HCT116 (cell line): Measurements from ENCODE around the gene LYRM4. TPM values are rescaled to one million over a fixed set of nuclear protein-coding genes. Genes with fewer than 3 reads are reported as not detected.

Experiments
- ATAC-seq: fragments of 200-7000 bp; cut with Tn5 transposase; 2 replicates; pipeline ENCODE4 v1.9.1; 2020; ENCODE audit warnings: mild to moderate bottlenecking, moderate library complexity
- BruUV-seq: library from RNA; stranded (reverse); fragments of 400-500 nt; replicated peaks from 2 replicates; lab custom pipeline; 2021; lab: Mats Ljungman, UMichigan
- CTCF ChIA-PET: fragments of 300-600 bp; sonication (Branson Sonifier 250); formaldehyde crosslinking; loops from one replicate; lab custom pipeline; 2021; ENCODE audit warnings: antibody characterized with exemption; lab: Charles Lee
- POLR2A ChIA-PET: fragments of 300-600, 350-600 bp; sonication (Branson Sonifier 250); formaldehyde crosslinking; loops from one replicate; lab custom pipeline; 2021; ENCODE audit warnings: antibody characterized with exemption; lab: Charles Lee
- RAD21 ChIA-PET, 2 experiments: fragments of 300-600 bp; sonication (Branson Sonifier 250); formaldehyde crosslinking; loops; one replicate each; lab custom pipeline; 2023; ENCODE audit warnings: low total read pairs in 2 of 2; ENCODE audit not compliant: uncharacterized antibody in 2 of 2, unreplicated experiment in 2 of 2, low non-redundant PET in 1 of 2; lab: Charles Lee
- DNase-seq: peaks from one replicate; pipeline ENCODE4 v3.0.0-alpha.2; 2010; ENCODE audit warnings: low read depth, low spot score
- H2AFZ ChIP-seq: fragments of 200-600 bp; shearing (Covaris generic), sonication (generic); 2 replicates; pipeline ENCODE4 v1.6.1; 2017; ENCODE audit warnings: low read depth, mixed run types, mixed read lengths, antibody characterized with exemption, low read length; ENCODE audit not compliant: poor library complexity, severe bottlenecking
- H3K27ac ChIP-seq: 2 replicates; pipeline ENCODE4 v1.5.1; 2012; ENCODE audit warnings: low read depth, low read length
- H3K27me3 ChIP-seq: fragments of 200-600 bp; sonication (generic); 2 replicates; pipeline ENCODE4 v1.6.1; 2016; ENCODE audit warnings: mixed run types, low read length, mixed read lengths; ENCODE audit not compliant: insufficient read depth
- H3K36me3 ChIP-seq, 2 experiments: fragments of 200-500 bp in 1 of 2; fragments of 200-600 bp in 1 of 2; sonication (Bioruptor generic) in 1 of 2; sonication (generic) in 1 of 2; 2 replicates each; pipeline versions ENCODE4 v1.5.1 to v1.6.1; 2014 to 2016; ENCODE audit warnings: low read length in 2 of 2, inconsistent platforms in 1 of 2, mixed read lengths in 1 of 2, mixed run types in 1 of 2; ENCODE audit not compliant: insufficient read depth in 2 of 2, control insufficient read depth in 1 of 2
- H3K4me1 ChIP-seq, 2 experiments: fragments of 200-600 bp in 1 of 2; sonication (generic) in 1 of 2; 2 replicates each; pipeline versions ENCODE4 v1.5.1 to v1.6.1; 2012 to 2017; ENCODE audit warnings: low read length in 2 of 2, inconsistent platforms in 1 of 2, mild to moderate bottlenecking in 1 of 2, mixed read lengths in 1 of 2, mixed run types in 1 of 2, moderate library complexity in 1 of 2; ENCODE audit not compliant: insufficient read depth in 2 of 2, control insufficient read depth in 1 of 2
- H3K4me2 ChIP-seq: fragments of 200-600 bp; sonication (generic); 2 replicates; pipeline ENCODE4 v1.6.1; 2017; ENCODE audit warnings: mixed run types, low read length, mixed read lengths
- H3K4me3 ChIP-seq, 2 experiments: fragments of 200-600 bp in 1 of 2; sonication (generic) in 1 of 2; replicated peaks in 1 of 2; 2 replicates each; pipeline ENCODE4 v1.5.1; 2011 to 2016; ENCODE audit warnings: low read length in 2 of 2, control low read depth in 1 of 2, low read depth in 1 of 2, mild to moderate bottlenecking in 1 of 2, mixed read lengths in 1 of 2, mixed run types in 1 of 2
- H3K79me2 ChIP-seq: fragments of 200-600 bp; sonication (generic); 2 replicates; pipeline ENCODE4 v1.6.1; 2017; ENCODE audit warnings: mild to moderate bottlenecking, mixed run types, low read length, moderate library complexity, mixed read lengths; ENCODE audit not compliant: insufficient read depth
- H3K9ac ChIP-seq: fragments of 200-600 bp; sonication (generic); 2 replicates; pipeline ENCODE4 v1.6.1; 2016; ENCODE audit warnings: low read length, mixed read lengths
- H3K9me2 ChIP-seq: fragments of 200-600 bp; sonication (generic), shearing (Covaris generic); 2 replicates; pipeline ENCODE4 v1.6.1; 2017; ENCODE audit warnings: mixed run types, mild to moderate bottlenecking, moderate library complexity; ENCODE audit not compliant: insufficient read depth
- H3K9me3 ChIP-seq, 2 experiments: fragments of 200-500 bp in 1 of 2; fragments of 200-600 bp in 1 of 2; sonication (Bioruptor generic) in 1 of 2; sonication (generic) in 1 of 2; 2 replicates each; pipeline ENCODE4 v1.6.1; 2014 to 2017; ENCODE audit warnings: low read length in 2 of 2, mixed read lengths in 2 of 2, inconsistent platforms in 1 of 2, low read depth in 1 of 2, mild to moderate bottlenecking in 1 of 2, mixed run types in 1 of 2, moderate library complexity in 1 of 2; ENCODE audit not compliant: control insufficient read depth in 1 of 2, insufficient read depth in 1 of 2
- H4K20me1 ChIP-seq: fragments of 200-600 bp; sonication (generic), shearing (Covaris generic); 2 replicates; pipeline ENCODE4 v1.6.1; 2017; ENCODE audit warnings: mixed run types, mild to moderate bottlenecking, moderate library complexity; ENCODE audit not compliant: insufficient read depth
- CBX3 ChIP-seq: IDR thresholded peaks from 2 replicates; pipeline ENCODE4 v1.6.1; 2012; ENCODE audit warnings: low read depth
- EGR1 ChIP-seq: IDR thresholded peaks from 2 replicates; pipeline ENCODE4 v1.6.1; 2012; ENCODE audit warnings: low read depth
- ELF1 ChIP-seq: IDR thresholded peaks from 2 replicates; pipeline ENCODE4 v1.6.1; 2012; ENCODE audit warnings: low read depth, borderline replicate concordance
- EZH2 ChIP-seq: fragments of 200-600 bp; sonication (generic); IDR thresholded peaks from 2 replicates; pipeline ENCODE4 v1.6.1; 2017; ENCODE audit warnings: antibody characterized with exemption, mixed run types
- FOSL1 ChIP-seq: IDR thresholded peaks from 2 replicates; pipeline ENCODE4 v1.6.1; 2012; ENCODE audit warnings: low read depth
- JUND ChIP-seq: IDR thresholded peaks from 2 replicates; pipeline ENCODE4 v1.6.1; 2012
- POLR2A ChIP-seq: IDR thresholded peaks from 2 replicates; pipeline ENCODE4 v1.7.0; 2011; ENCODE audit warnings: borderline replicate concordance; ENCODE audit not compliant: insufficient read depth, insufficient read length; ENCODE audit errors: extremely low read depth
- RAD21 ChIP-seq: IDR thresholded peaks from 2 replicates; pipeline ENCODE4 v1.6.1; 2012; ENCODE audit warnings: low read depth, mild to moderate bottlenecking
- SIN3A ChIP-seq: IDR thresholded peaks from 2 replicates; pipeline ENCODE4 v1.6.1; 2012; ENCODE audit warnings: low read depth
- SP1 ChIP-seq: IDR thresholded peaks from 2 replicates; pipeline ENCODE4 v1.6.1; 2012; ENCODE audit warnings: low read depth
- SRF ChIP-seq: IDR thresholded peaks from 2 replicates; pipeline ENCODE4 v1.6.1; 2012; ENCODE audit warnings: low read depth
- YY1 ChIP-seq: IDR thresholded peaks from 2 replicates; pipeline ENCODE4 v1.6.1; 2011; ENCODE audit warnings: low read length, low read depth, moderate library complexity, mild to moderate bottlenecking; ENCODE audit not compliant: insufficient replicate concordance; ENCODE audit errors: extremely low read depth
- ZFX ChIP-seq: fragments of 450-650 bp; IDR thresholded peaks from 2 replicates; pipeline ENCODE4 v1.6.1; 2017
- ZNF274 ChIP-seq: fragments of 200-500 bp; sonication (Bioruptor generic); IDR thresholded peaks from 2 replicates; pipeline ENCODE4 v1.6.1; 2014; ENCODE audit warnings: mild to moderate bottlenecking, low read depth, low read length, inconsistent platforms
- intact Hi-C: fragments of 100-400 bp; cut with micrococcal nuclease; formaldehyde crosslinking; loops from 2 replicates; pipeline ENCODE4 v1.10.0; 2022
- total RNA-seq: library from RNA; stranded (reverse); gene quantifications from one replicate; pipeline ENCODE4 v1.2.1, GENCODE V29; 2021; ENCODE audit not compliant: unreplicated experiment
- TF ChIP-seq, protein P1 (sequence below), 3 experiments: fragments of 200-600 bp in 1 of 3; sonication (generic) in 1 of 3; IDR thresholded peaks in 2 of 3; conservative IDR thresholded peaks in 1 of 3; 2 replicates each; pipeline ENCODE4 v1.5.1; 2012 to 2017; ENCODE audit warnings: low read depth in 2 of 3, low read length in 2 of 3, antibody characterized with exemption in 1 of 3, borderline replicate concordance in 1 of 3, control low read depth in 1 of 3, mild to moderate bottlenecking in 1 of 3, mixed read lengths in 1 of 3, mixed run types in 1 of 3, moderate library complexity in 1 of 3; ENCODE audit not compliant: insufficient read depth in 1 of 3
- TF ChIP-seq, protein P2 (sequence below): IDR thresholded peaks from 2 replicates; pipeline ENCODE4 v1.6.1; 2012; ENCODE audit warnings: low read depth
- TF ChIP-seq, protein P3 (sequence below): IDR thresholded peaks from 2 replicates; pipeline ENCODE4 v1.6.1; 2012

LYRM4 gene
- total RNA-seq, 1 experiment from 2014 or later: 30.1 TPM

DNA sequence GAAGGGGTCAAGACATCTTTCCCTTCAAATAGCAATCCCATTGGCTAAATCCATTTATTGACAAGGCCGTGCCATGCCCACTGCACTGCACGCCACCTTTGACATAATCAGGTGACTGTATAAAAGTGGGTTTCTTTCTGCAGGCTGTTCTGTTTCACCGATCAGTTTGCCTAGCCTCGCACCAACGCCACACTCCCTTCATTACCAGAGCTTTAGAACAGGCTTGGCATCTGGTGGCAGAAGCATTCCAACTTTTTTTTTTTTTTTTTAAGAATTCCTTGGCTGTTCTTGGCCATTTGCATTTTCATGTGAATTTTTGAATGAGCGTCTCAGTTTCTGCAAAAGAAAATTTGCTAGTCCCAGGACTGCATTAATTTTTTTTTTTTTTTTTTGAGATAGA lies 97.5 kb downstream of the LYRM4 start:
- no TSS peak for BruUV-seq

DNA sequence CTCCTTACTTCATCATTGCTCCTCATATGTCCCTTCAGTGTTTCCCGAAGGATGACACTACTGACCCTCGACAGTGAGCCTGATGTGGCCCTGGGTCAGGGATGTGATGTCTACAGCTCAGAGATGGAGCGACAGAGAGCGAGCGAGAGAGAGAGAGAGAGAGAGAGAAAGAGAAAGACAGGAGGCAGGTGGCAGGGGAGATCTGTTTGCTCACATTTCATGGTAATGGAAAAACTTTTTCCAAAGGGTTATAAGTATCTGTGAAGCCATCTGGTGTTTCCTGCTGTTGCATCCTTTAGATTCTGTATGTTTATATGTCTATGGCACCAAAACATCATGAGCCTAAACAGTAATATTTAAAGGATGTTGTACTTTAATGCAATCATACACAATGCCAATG lies 98.4 kb downstream of the LYRM4 start:
- Histone ChIP-seq H3K4me3 (no peak overlapping the region), H3K9ac (no peak overlapping the region), H4K20me1 (no peaks in the 10 kb centered on the region), H3K36me3 (no peaks in the 10 kb centered on the region), H3K4me1 (peaks cover 6 to 15% of the 10 kb centered on the region in 2 experiments; a peak in 3 of 4 replicates), H2AFZ (no peak overlapping the region), H3K4me2 (no peak overlapping the region), H3K27ac (no peak overlapping the region), H3K27me3 (no peaks in the 10 kb centered on the region), H3K9me3 (no peaks in the 10 kb centered on the region), H3K79me2 (no peaks in the 10 kb centered on the region; the same call in 1 of the 2 replicates), H3K9me2 (0 out of 2 replicates have a peak, but pooled peaks cover 3% of the 10 kb centered on the region)
- CTCF ChIA-PET: no interaction called here
- intact Hi-C loops: no loop called here
- RAD21 ChIA-PET: no interaction called here
- no peak for DNase-seq
- POLR2A ChIA-PET: no interaction called here
- no peak for ATAC-seq
- no TSS peak for BruUV-seq
- TF ChIP-seq JUND: no peak
- no peak for TF ChIP-seq SRF
- TF ChIP-seq EZH2: no peak
- TF ChIP-seq, protein P1, sequence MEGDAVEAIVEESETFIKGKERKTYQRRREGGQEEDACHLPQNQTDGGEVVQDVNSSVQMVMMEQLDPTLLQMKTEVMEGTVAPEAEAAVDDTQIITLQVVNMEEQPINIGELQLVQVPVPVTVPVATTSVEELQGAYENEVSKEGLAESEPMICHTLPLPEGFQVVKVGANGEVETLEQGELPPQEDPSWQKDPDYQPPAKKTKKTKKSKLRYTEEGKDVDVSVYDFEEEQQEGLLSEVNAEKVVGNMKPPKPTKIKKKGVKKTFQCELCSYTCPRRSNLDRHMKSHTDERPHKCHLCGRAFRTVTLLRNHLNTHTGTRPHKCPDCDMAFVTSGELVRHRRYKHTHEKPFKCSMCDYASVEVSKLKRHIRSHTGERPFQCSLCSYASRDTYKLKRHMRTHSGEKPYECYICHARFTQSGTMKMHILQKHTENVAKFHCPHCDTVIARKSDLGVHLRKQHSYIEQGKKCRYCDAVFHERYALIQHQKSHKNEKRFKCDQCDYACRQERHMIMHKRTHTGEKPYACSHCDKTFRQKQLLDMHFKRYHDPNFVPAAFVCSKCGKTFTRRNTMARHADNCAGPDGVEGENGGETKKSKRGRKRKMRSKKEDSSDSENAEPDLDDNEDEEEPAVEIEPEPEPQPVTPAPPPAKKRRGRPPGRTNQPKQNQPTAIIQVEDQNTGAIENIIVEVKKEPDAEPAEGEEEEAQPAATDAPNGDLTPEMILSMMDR (IDR thresholded peaks at IDR 0.05 in 2 of 3, conservative IDR thresholded peaks at IDR 0.05 in 1 of 3; ENCODE audit: borderline replicate concordance in 1 of 3, insufficient read depth in 1 of 3, low read depth in 2 of 3, low read length in 2 of 3): no peak
- TF ChIP-seq, protein P2, sequence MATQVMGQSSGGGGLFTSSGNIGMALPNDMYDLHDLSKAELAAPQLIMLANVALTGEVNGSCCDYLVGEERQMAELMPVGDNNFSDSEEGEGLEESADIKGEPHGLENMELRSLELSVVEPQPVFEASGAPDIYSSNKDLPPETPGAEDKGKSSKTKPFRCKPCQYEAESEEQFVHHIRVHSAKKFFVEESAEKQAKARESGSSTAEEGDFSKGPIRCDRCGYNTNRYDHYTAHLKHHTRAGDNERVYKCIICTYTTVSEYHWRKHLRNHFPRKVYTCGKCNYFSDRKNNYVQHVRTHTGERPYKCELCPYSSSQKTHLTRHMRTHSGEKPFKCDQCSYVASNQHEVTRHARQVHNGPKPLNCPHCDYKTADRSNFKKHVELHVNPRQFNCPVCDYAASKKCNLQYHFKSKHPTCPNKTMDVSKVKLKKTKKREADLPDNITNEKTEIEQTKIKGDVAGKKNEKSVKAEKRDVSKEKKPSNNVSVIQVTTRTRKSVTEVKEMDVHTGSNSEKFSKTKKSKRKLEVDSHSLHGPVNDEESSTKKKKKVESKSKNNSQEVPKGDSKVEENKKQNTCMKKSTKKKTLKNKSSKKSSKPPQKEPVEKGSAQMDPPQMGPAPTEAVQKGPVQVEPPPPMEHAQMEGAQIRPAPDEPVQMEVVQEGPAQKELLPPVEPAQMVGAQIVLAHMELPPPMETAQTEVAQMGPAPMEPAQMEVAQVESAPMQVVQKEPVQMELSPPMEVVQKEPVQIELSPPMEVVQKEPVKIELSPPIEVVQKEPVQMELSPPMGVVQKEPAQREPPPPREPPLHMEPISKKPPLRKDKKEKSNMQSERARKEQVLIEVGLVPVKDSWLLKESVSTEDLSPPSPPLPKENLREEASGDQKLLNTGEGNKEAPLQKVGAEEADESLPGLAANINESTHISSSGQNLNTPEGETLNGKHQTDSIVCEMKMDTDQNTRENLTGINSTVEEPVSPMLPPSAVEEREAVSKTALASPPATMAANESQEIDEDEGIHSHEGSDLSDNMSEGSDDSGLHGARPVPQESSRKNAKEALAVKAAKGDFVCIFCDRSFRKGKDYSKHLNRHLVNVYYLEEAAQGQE: no peak
- TF ChIP-seq YY1: no peak
- no peak for TF ChIP-seq POLR2A
- TF ChIP-seq ZNF274: no peak
- TF ChIP-seq, protein P3, sequence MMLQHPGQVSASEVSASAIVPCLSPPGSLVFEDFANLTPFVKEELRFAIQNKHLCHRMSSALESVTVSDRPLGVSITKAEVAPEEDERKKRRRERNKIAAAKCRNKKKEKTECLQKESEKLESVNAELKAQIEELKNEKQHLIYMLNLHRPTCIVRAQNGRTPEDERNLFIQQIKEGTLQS: no peak
- no peak for TF ChIP-seq SIN3A

More for the DNA sequence above, 97.5 kb downstream of the LYRM4 start:
- Histone ChIP-seq H3K27ac (no peak overlapping the region), H3K4me1 (peaks cover 6 to 15% of the 10 kb centered on the region in 2 experiments; a peak in 3 of 4 replicates), H3K79me2 (no peaks in the 10 kb centered on the region; the same call in 1 of the 2 replicates), H2AFZ (no peak overlapping the region), H3K9me2 (0 out of 2 replicates have a peak, but pooled peaks cover 3% of the 10 kb centered on the region), H4K20me1 (no peaks in the 10 kb centered on the region), H3K4me2 (no peak overlapping the region), H3K36me3 (no peaks in the 10 kb centered on the region), H3K9me3 (no peaks in the 10 kb centered on the region), H3K4me3 (no peak overlapping the region), H3K9ac (no peak overlapping the region), H3K27me3 (no peaks in the 10 kb centered on the region)
- ChIA-PET POLR2A (no interaction called here), CTCF (no interaction called here), RAD21 (no interaction called here)
- DNase-seq (no peak), ATAC-seq (no peak)
- TF ChIP-seq EGR1 (no peak), CBX3 (no peak), ELF1 (no peak), JUND (no peak), ZFX (no peak), FOSL1 (no peak), SP1 (no peak), RAD21 (no peak), EZH2 (no peak)
- TF ChIP-seq, protein P3: no peak
- intact Hi-C loops: no loop called here
